A673 (cell line): Measurements from ENCODE around the gene RAB40A. TPM values are rescaled to one million over a fixed set of nuclear protein-coding genes. Genes with fewer than 3 reads are reported as not detected.

Experiments used
- BruUV-seq: library from RNA; stranded (reverse); fragments of 400-500 nt; replicated peaks from 2 replicates; lab custom pipeline; 2021; lab: Mats Ljungman, UMichigan
- CTCF ChIA-PET: fragments of 300-600 bp; sonication (Branson Sonifier 250); formaldehyde crosslinking; loops from one replicate; lab custom pipeline; 2022; ENCODE audit warnings: antibody characterized with exemption; lab: Charles Lee
- POLR2A ChIA-PET: fragments of 300-600 bp; sonication (Branson Sonifier 250); formaldehyde crosslinking; loops from one replicate; lab custom pipeline; 2022; ENCODE audit warnings: antibody characterized with exemption; ENCODE audit not compliant: low non-redundant PET; lab: Charles Lee
- DNase-seq: peaks from one replicate; pipeline ENCODE4 v3.0.0-alpha.2; 2015; ENCODE audit warnings: low spot score
- H3K27ac ChIP-seq: fragments of 200-600 bp; sonication (generic); 2 replicates; pipeline ENCODE4 v1.5.1; 2016; ENCODE audit warnings: mixed run types, low read depth, mild to moderate bottlenecking, mixed read lengths, antibody characterized with exemption, low read length; ENCODE audit not compliant: poor library complexity, severe bottlenecking
- H3K27me3 ChIP-seq: fragments of 200-600 bp; sonication (generic); replicated peaks from 2 replicates; pipeline ENCODE4 v1.6.1; 2017; ENCODE audit warnings: mixed run types, low read depth, mild to moderate bottlenecking, mixed read lengths, antibody characterized with exemption, low read length; ENCODE audit not compliant: insufficient read depth, poor library complexity
- H3K36me3 ChIP-seq: fragments of 200-600 bp; sonication (generic); 2 replicates; pipeline ENCODE4 v1.6.1; 2016; ENCODE audit warnings: mixed run types, mild to moderate bottlenecking, mixed read lengths, antibody characterized with exemption, low read length; ENCODE audit not compliant: insufficient read depth, poor library complexity, severe bottlenecking
- H3K4me1 ChIP-seq: fragments of 200-600 bp; sonication (generic); 2 replicates; pipeline ENCODE4 v1.6.1; 2017; ENCODE audit warnings: mixed run types, mild to moderate bottlenecking, mixed read lengths, antibody characterized with exemption, low read length; ENCODE audit not compliant: insufficient read depth, poor library complexity, severe bottlenecking
- H3K4me3 ChIP-seq: fragments of 200-600 bp; sonication (generic); 2 replicates; pipeline ENCODE4 v1.5.1; 2016; ENCODE audit warnings: low read depth, mixed run types, mild to moderate bottlenecking, mixed read lengths, low read length; ENCODE audit not compliant: poor library complexity, severe bottlenecking
- H3K9me3 ChIP-seq: fragments of 200-600 bp; sonication (generic); 2 replicates; pipeline ENCODE4 v1.6.1; 2016; ENCODE audit warnings: mixed run types, low read depth, mild to moderate bottlenecking, mixed read lengths, antibody characterized with exemption, low read length; ENCODE audit not compliant: poor library complexity, severe bottlenecking
- CTCF ChIP-seq: fragments of 300-800, 200-600 bp; sonication (generic); conservative IDR thresholded peaks from 2 replicates; pipeline ENCODE4 v1.5.1; 2017; ENCODE audit warnings: low read depth, mild to moderate bottlenecking, antibody characterized with exemption, low read length, moderate library complexity, mixed read lengths
- EZH2 ChIP-seq: fragments of 200-600 bp; sonication (generic); IDR thresholded peaks from 2 replicates; pipeline ENCODE4 v1.6.1; 2017; ENCODE audit warnings: borderline replicate concordance, low read depth, mild to moderate bottlenecking, mixed read lengths, antibody characterized with exemption, low read length; ENCODE audit not compliant: poor library complexity, severe bottlenecking
- intact Hi-C: fragments of 100-400 bp; cut with micrococcal nuclease; formaldehyde crosslinking; loops from one replicate; pipeline ENCODE4 v1.10.0; 2022; ENCODE audit not compliant: unreplicated experiment
- total RNA-seq: library from RNA; stranded (reverse); gene quantifications from 2 replicates; pipeline ENCODE4 v1.2.3, GENCODE V29; 2021

Gene RAB40A
- total RNA-seq, 1 experiment from 2014 or later: not detected

GRCh38 chrX:103531002-103531401 is 11.7 kb upstream of the RAB40A start:
- CTCF ChIA-PET: no interaction called here

GRCh38 chrX:103530545-103530944 is 11.3 kb upstream of the RAB40A start:
- no peak overlapping the region for H3K4me3 ChIP-seq
- no peaks in the 10 kb centered on the region for H3K9me3 ChIP-seq
- BruUV-seq: no TSS peak
- CTCF ChIA-PET: no interaction called here
- DNase-seq: no peak
- no peaks in the 10 kb centered on the region for H3K4me1 ChIP-seq
- no peak overlapping the region for H3K27ac ChIP-seq
- no peaks in the 10 kb centered on the region for H3K27me3 ChIP-seq
- H3K36me3 ChIP-seq: no peaks in the 10 kb centered on the region
- TF ChIP-seq EZH2 (no peak), CTCF (no peak)
- intact Hi-C loops: loop anchor here (5.0 to 10.0 kb wide), 3 partner anchors 144 to 604 kb away; no protein-coding TSS in a partner anchor
- POLR2A ChIA-PET: no interaction called here

More at GRCh38 chrX:103531002-103531401, 11.7 kb upstream of the RAB40A start:
- DNase-seq: peak; percentile 48
- Histone ChIP-seq H3K4me1 (no peaks in the 10 kb centered on the region), H3K27ac (no peak overlapping the region), H3K9me3 (no peaks in the 10 kb centered on the region), H3K27me3 (no peaks in the 10 kb centered on the region), H3K4me3 (no peak overlapping the region), H3K36me3 (no peaks in the 10 kb centered on the region)
- no peak for TF ChIP-seq CTCF
- no peak for TF ChIP-seq EZH2
- POLR2A ChIA-PET: no interaction called here
- no TSS peak for BruUV-seq
- intact Hi-C loops: loop anchor here (5.0 to 10.0 kb wide), 3 partner anchors 144 to 604 kb away; no protein-coding TSS in a partner anchor

GRCh38 chrX:103529550-103529949 is 10.3 kb upstream of the RAB40A start:
- Histone ChIP-seq H3K27ac (no peak overlapping the region), H3K36me3 (no peaks in the 10 kb centered on the region), H3K4me1 (no peaks in the 10 kb centered on the region), H3K4me3 (no peak overlapping the region), H3K9me3 (no peaks in the 10 kb centered on the region), H3K27me3 (no peaks in the 10 kb centered on the region)
- intact Hi-C loops: no loop called here
- POLR2A ChIA-PET: no interaction called here
- BruUV-seq: no TSS peak
- TF ChIP-seq CTCF (no peak), EZH2 (no peak)
- DNase-seq: no peak
- CTCF ChIA-PET: no interaction called here
